Ascending aorta (tissue), 2 donors: Measurements from ENCODE around the gene NPB. TPM values are rescaled to one million over a fixed set of nuclear protein-coding genes. Genes with fewer than 3 reads are reported as not detected.

Source experiments
- DNase-seq, 2 donors: peaks; one replicate each; pipeline ENCODE4 v3.0.0-alpha.2; 2019; ENCODE audit warnings: low spot score in 2 of 2
- H3K27ac ChIP-seq, 2 donors: fragments of 200-600 bp; sonication (generic); one replicate each; pipeline ENCODE4 v1.5.1; 2016 to 2017; ENCODE audit warnings: mild to moderate bottlenecking in 1 of 2
- H3K27me3 ChIP-seq: fragments of 200-600 bp; sonication (generic); one replicate; pipeline ENCODE4 v1.5.1; 2017
- H3K36me3 ChIP-seq, 2 donors: fragments of 200-600 bp; sonication (generic); one replicate each; pipeline ENCODE4 v1.5.1; 2016
- H3K4me1 ChIP-seq, 2 donors: fragments of 200-600 bp; sonication (generic); one replicate each; pipeline ENCODE4 v1.5.1; 2016 to 2017; ENCODE audit warnings: mild to moderate bottlenecking in 1 of 2
- H3K4me3 ChIP-seq, 2 donors: fragments of 200-600 bp; sonication (generic); one replicate each; pipeline ENCODE4 v1.5.1; 2016 to 2017; ENCODE audit warnings: mild to moderate bottlenecking in 1 of 2
- H3K9me3 ChIP-seq, 2 donors: fragments of 200-600 bp; sonication (generic); one replicate each; pipeline ENCODE4 v1.5.1; 2016
- intact Hi-C: fragments of 100-400 bp; cut with DNase I; formaldehyde crosslinking; loops from one replicate; pipeline ENCODE4 v1.15.1; 2023
- total RNA-seq: library from RNA; depleted of rRNA; stranded (reverse); fragments of >200 nt; gene quantifications from one replicate; pipeline ENCODE4 v1.1.0, GENCODE V29; 2016
- TF ChIP-seq, protein P1 (sequence below), 3 experiments: fragments of 200-600 bp in 2 of 3; fragments of 450-650 bp in 1 of 3; sonication (generic) in 2 of 3; IDR thresholded peaks; one replicate each; pipeline ENCODE4 v1.5.1; 2016 to 2019; ENCODE audit warnings: antibody characterized with exemption in 3 of 3, mild to moderate bottlenecking in 1 of 3, moderate library complexity in 1 of 3

The NPB gene
- total RNA-seq, 1 donor from 2014 or later: 1.5 TPM

GRCh38 chr17:81940538-81941483, 38.8 kb downstream of the NPB start:
- no peaks in the 10 kb centered on the region for H3K9me3 ChIP-seq
- peaks cover 10% of the 10 kb centered on the region for H3K27me3 ChIP-seq

GRCh38 chr17:81941484-81942166, 39.6 kb downstream of the NPB start:
- Histone ChIP-seq H3K4me1 (peaks cover 7 to 11% of the 10 kb centered on the region in 2 donors), H3K27ac (no peak overlapping the region), H3K9me3 (no peaks in the 10 kb centered on the region), H3K4me3 (no peak overlapping the region), H3K36me3 (no peaks in the 10 kb centered on the region), H3K27me3 (peaks cover 10% of the 10 kb centered on the region)
- intact Hi-C loops: no loop called here
- TF ChIP-seq, protein P1, sequence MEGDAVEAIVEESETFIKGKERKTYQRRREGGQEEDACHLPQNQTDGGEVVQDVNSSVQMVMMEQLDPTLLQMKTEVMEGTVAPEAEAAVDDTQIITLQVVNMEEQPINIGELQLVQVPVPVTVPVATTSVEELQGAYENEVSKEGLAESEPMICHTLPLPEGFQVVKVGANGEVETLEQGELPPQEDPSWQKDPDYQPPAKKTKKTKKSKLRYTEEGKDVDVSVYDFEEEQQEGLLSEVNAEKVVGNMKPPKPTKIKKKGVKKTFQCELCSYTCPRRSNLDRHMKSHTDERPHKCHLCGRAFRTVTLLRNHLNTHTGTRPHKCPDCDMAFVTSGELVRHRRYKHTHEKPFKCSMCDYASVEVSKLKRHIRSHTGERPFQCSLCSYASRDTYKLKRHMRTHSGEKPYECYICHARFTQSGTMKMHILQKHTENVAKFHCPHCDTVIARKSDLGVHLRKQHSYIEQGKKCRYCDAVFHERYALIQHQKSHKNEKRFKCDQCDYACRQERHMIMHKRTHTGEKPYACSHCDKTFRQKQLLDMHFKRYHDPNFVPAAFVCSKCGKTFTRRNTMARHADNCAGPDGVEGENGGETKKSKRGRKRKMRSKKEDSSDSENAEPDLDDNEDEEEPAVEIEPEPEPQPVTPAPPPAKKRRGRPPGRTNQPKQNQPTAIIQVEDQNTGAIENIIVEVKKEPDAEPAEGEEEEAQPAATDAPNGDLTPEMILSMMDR (IDR thresholded peaks at IDR 0.05): no peak
- DNase-seq: no peak

More at GRCh38 chr17:81940538-81941483, 38.8 kb downstream of the NPB start:
- Histone ChIP-seq H3K4me3 (no peak overlapping the region), H3K36me3 (no peaks in the 10 kb centered on the region), H3K4me1 (peaks cover 8 to 11% of the 10 kb centered on the region in 2 donors), H3K27ac (no peak overlapping the region)
- TF ChIP-seq, protein P1 (IDR thresholded peaks at IDR 0.05): no peak
- no peak for DNase-seq
- intact Hi-C loops: no loop called here

DNA sequence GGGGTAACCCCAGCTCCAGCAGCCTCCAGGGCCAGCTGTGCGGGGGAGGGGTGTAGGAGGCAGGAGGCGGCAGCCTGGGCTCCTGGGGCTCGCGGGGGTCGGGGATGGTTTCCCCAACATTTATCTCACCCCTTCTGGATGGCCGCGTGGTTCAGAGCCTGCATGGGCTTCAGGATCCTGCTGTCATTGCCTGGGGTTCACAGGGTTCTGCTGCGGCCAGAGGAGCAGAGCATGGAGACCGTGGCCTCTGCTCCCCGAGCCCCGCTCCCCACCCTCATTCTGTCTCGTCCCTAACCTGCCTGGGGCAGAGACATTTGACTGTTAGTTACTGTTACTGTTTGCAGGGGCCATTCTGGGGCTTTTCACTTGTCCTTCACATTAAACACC, 40.1 kb downstream of the NPB start:
- H3K4me3 ChIP-seq: no peak overlapping the region
- no peaks in the 10 kb centered on the region for H3K36me3 ChIP-seq
- H3K27ac ChIP-seq: no peak overlapping the region
- TF ChIP-seq, protein P1 (IDR thresholded peaks at IDR 0.05): no peak
- H3K9me3 ChIP-seq: no peaks in the 10 kb centered on the region
- intact Hi-C loops: no loop called here
- no peak for DNase-seq
- H3K27me3 ChIP-seq: peaks cover 10% of the 10 kb centered on the region
- H3K4me1 ChIP-seq: peaks cover 3 to 11% of the 10 kb centered on the region in 2 donors

- H3K27ac ChIP-seq: no peak overlapping the region
- H3K36me3 ChIP-seq: no peaks in the 10 kb centered on the region
- no peak for DNase-seq
- peaks cover 0 to 4% of the 10 kb centered on the region in 2 donors for H3K4me1 ChIP-seq
- H3K9me3 ChIP-seq: no peaks in the 10 kb centered on the region
- intact Hi-C loops: no loop called here
- peaks cover 10% of the 10 kb centered on the region for H3K27me3 ChIP-seq
- TF ChIP-seq, protein P1 (IDR thresholded peaks at IDR 0.05): no peak
- no peak overlapping the region for H3K4me3 ChIP-seq
Observed at GRCh38 chr17:81944858-81945257, 42.8 kb downstream of the NPB start.

GRCh38 chr17:81947189-81947588, 45.2 kb downstream of the NPB start, which contains the start of gene MYADML2:
TSS of gene MYADML2 (minus strand) at chr17:81947233. CDS start at chr17:81941741, 5,492 bp downstream.
- intact Hi-C loops: no loop called here
- DNase-seq: no peak
- Histone ChIP-seq H3K27me3 (peaks cover 10% of the 10 kb centered on the region), H3K27ac (no peak within 1 kb of the TSS), H3K4me3 (no peak within 1 kb of the TSS), H3K9me3 (no peaks in the 10 kb centered on the region), H3K36me3 (no peaks in the 10 kb centered on the region), H3K4me1 (no peaks in the 10 kb centered on the region)
- TF ChIP-seq, protein P1 (IDR thresholded peaks at IDR 0.05): no peak
